Limb (tissue), 2 donors: Measurements from ENCODE around the gene HNRNPA1L2.
A peak's percentile ranks its signal among the peaks of the same experiment; 100 is the strongest.
"Not testable (repeated sequence)": the region's sequence is repeated elsewhere in the genome, so short reads cannot be mapped to it uniquely, and the experiment has no call there.

Experiments
- DNase-seq, 2 donors: peaks; one replicate each; pipeline ENCODE4 v3.0.0-alpha.2; 2016; ENCODE audit errors: extremely low spot score in 2 of 2

The HNRNPA1L2 gene

DNA sequence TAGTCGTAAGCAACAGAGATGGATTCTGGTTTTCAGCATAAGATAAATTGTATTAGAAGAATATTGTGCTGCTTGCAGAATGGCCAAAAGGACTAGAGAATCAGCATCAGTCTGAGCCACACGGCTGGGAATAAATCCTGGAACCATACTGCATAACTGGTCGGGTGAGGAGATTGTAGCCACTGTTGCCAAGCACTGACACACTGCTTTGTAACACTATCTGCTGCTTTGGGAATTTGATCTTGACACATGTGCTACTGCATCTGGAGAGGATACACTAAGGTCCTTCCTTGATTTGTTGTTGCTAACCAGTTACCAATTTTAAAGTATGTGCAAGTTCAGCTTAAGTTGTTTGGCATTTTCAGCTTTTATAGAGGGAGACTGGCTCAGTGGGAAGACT is 1.9 kb downstream of the HNRNPA1L2 start:
- DNase-seq, result no peak

DNA sequence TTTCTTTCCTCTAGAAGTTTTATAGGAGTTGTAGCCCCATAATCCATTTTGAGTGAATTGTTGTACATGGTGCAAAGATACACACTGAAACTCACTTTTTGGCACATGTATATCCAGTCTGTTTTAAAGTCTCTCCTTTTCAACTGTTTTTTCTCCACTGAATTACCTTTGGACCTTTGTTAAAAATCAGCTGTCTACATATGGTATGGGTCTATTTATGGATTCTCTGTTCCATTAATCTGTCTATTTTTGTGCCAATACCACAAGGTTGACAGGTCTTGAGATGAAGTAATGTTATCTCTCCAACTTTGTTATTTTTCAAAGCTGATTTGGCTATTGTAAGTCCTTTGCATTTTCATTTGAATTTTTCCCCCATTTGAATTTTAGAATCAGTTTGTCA is 4.7 kb downstream of the HNRNPA1L2 start:
- no peak for DNase-seq

DNA sequence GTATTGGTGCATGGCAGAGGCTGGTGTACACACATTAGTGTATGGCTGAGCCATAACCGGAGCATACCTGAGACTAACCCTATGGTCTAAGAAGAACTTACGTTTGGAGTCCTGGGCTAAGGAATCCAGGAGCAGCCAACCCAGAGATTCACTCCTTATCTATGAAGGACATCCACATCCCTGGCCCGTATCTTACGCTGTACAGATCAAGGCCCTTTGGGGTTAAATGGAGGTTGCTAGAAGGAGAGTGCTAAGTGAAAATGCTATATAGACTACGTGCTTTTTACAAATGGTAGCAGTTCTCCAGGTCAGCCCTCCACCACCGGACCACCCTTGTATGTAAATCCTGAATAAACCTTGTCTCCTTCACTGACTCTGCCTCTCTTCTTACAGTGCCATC is 8.5 kb downstream of the HNRNPA1L2 start:
- no peak for DNase-seq

DNA sequence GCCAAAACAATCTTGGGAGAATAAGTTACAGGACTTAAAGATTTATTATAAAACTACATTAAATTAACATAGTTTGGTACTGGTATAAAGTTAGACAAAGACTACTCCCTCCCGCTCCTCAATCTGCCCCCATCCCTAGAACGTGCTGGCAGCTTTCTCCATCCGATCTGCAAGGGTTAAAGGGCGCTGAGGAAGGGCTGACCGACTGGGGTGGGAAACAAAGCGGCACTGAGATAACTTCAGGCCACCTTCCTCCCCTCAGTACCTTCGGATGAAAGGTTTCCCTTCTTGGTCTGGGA is 9.6 kb downstream of the HNRNPA1L2 start:
- no peak for DNase-seq

DNA sequence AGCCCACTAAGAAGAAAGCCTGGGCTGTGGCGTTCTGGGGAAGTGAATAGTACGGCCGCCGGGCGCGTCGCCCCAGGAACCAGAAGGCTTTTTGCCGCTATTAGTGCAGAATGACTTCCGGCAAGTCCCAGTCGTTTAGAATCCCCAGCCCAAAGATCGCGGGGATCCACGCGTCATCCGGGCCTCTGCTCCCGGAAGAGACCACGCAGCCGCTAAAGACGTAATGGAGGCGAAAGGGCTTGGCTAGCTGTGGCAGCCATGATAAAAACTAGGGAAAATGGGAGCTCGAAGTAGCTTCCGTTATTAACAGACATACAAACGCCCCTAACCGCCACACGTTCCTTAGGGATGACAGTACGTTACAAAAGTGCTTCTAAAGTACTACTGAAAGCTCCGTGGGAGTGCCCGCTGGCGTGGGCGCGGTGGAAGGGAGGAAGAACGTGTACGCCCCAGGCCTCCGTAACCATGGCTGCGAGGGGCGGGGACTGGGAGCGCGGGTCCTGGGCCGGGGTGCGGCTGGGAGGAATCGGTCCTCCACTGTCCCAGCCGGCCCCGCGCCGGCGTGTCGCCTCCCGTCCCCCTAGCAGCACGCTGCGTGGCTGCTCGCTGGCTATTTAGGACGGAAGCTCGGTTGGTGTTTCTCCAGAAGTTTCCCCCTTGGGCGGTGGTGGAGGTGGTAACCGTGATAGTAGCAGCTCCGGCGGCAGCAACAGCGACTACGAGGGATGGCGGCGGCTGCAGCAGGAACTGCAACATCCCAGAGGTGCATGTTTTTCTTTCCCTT is 10.2 kb downstream of the HNRNPA1L2 start, which contains the start of gene SUGT1:
SUGT1 (plus strand) TSS at position 641 of the 784 bp plus-strand sequence; CDS start at position 726, 85 bp downstream.
- DNase-seq, result peak; percentile 98 to 99

DNA sequence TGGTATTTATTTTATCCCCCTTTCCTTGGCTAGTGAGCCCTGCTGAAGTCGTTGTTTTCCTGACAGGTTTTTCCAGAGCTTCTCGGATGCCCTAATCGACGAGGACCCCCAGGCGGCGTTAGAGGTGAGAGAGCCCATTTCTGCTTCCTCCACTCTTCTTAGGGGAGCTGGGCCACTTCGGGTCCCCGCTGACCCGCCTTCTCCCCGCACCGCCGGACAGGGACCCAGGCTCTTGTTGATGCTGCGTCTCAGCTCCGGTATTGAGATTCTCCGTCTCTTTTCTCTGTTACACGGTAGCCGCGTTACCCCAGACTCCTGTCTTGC is 10.7 kb downstream of the HNRNPA1L2 start:
- no peak for DNase-seq

DNA sequence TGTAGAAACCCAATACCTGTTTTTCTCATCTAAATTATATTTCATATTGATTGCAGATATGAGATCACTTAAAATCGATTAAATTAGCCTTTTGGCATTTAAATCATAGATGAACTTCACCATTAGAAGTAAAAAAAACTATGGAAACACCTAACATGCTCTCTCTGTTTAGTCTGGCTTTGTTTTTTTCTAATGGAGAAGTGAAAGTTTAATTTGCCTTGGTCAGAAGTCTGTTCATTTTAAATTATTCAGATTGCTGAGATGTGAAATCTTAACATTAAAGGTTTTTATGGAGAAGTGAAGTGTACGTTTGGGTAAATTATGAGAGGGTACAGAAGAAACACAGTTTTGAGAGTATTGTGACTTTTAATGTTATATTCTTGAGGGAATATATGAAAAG is 17.1 kb downstream of the HNRNPA1L2 start:
- DNase-seq, result no peak

DNA sequence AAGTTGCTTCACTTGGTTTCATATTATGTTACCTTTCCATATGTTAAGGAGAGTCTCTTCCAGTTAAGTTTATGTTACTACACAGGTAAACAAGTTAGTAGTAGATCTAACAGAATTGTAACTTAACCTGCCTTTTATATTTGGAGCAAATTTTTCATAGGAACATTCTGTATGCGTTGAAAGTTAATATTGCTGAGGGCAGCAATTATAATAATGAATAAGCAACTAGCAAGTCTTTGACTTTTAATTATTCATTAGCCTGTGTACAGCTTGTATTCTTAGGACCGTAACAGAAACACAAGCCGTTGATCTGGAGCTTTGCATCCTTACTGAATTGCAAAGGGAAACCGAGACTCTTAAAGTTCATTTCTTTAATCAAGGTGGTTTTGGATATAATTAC is 22.0 kb downstream of the HNRNPA1L2 start:
- DNase-seq, result no peak

DNA sequence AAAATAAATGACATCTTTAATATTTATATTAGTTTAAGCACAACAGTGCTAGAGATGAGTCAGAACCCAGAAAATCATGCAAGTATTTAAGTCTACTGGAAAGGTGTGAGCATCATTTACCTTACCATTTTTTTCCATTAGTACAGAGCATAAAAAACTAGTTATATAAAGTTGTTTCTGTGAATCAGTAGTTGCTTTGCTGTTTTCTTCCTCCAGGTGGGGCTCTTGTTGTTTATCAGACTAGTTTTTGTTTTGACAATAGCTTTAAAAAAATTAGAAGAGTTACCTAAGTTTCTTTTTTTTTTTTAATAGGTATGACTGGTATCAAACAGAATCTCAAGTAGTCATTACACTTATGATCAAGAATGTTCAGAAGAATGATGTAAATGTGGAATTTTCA is 23.1 kb downstream of the HNRNPA1L2 start:
- peak in 1 of 2 donors; percentile 32 for DNase-seq

DNA sequence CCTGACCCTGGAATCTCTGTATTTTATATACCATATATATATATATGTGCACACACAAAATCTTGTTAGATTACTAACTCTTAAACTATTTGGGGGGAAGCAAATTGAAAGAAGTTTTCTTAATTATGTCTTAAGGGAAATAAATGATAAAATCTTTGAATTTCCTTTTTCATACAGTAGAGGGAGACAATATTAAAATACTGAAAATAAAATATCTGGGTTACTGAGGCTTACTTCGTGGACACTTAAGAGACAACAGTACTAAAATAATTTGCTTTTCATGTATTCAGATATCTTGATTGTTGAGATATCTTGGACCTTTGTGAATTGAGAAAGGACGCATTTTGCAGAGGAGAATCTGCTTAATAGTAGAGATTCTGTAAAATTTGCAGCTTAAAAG is 27.4 kb downstream of the HNRNPA1L2 start:
- DNase-seq, result no peak

DNA sequence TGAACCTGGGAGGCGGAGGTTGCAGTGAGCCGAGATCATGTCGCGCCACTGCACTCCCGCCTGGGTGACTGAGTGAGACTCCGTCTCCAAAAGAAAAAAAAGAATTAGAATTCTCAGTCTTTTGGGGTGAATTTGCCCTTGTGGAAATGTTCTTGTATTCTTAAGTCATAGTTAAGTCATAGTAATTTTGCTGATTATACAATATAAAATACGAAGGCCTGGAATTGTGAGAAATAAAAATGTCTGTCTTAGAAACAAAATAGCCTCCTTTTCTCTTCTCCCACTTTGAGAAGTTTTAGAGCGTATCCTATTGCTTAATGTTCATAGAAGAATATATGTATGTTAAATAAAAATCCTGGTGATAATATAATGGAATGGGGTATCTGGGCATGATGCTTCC is 28.5 kb downstream of the HNRNPA1L2 start:
- no peak for DNase-seq

DNA sequence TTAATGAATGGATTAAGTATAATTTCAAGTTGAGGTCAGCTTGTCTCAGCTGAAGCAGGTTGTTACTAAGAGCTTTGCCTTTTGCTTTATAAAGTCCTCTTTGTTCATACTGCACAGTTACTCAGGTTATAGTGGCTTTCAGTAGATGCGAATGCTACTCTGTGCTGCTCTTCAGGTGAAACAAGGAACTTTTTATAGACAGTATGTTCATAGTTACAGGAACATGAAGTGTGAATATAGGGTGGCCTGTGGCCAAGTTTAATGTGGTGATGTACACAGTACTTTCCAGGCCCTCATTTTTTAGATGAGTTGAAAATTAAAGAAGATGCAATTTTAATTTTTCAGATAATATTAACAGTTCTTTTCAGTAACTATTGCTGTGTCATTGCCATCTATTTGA is 31.2 kb downstream of the HNRNPA1L2 start:
- DNase-seq, result no peak

DNA sequence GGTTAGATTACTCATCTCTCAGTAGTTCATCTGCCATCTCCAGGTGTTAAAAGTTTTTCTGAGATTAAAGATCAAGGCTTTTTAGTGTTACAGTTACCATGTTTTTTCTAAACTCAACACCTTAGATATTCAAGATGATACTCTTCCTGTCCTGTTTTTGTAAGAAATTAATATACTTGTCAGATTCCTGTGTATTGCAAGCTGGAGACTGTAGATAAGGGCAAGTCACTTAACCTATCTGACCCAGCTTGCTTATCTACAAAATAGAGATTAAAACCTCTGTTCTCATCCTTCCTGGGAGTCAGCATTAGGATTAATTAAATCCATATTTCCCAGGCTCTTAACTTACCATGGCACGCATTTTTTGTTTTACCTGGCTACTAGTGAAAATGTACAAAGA is 35.6 kb downstream of the HNRNPA1L2 start:
- no peak for DNase-seq

DNA sequence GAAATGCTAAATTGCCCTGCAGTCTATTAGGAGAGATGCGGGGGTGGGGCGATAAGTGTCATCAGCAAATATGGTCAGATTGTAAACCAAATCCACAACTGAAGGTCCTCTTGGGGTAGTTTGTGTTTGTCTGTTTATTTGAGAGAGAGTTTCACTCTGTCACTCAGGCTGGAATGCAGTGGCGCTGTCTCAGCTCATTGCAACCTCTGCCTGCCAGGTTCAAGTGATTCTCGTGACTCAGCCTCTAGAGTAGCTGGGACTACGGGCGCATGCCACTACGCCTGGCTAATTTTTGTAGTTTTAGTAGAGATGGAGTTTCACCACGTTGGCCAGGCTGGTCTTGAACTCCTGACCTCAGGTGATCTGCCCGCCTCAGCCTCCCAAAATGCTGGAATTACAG is 43.6 kb downstream of the HNRNPA1L2 start:
- DNase-seq, result not testable (repeated sequence)

DNA sequence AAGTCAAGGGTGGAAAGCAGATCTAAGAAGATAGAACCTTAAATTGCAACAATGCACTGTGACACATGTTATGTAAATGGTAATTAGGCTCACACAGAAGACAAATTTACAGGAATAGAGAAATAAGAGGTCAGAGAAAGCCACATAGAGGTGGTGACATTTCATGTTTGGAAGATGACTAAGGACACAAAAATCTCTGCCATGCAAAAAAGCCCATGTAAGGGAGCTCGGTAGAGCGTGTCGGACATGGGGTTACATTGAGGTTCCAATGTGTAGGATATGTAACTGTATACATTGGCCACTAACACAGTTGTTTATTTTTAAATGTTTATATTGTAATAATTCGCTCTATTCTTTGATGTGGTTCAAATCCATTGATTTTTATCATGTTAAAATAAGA is 44.1 kb downstream of the HNRNPA1L2 start:
- no peak for DNase-seq
